T47D (cell line): Measurements from ENCODE around the gene CSNK1A1.
A peak's percentile ranks its signal among the peaks of the same experiment; 100 is the strongest.
"Not testable (repeated sequence)": the region's sequence is repeated elsewhere in the genome, so short reads cannot be mapped to it uniquely, and the experiment has no call there.

Source experiments
- DNase-seq, 2 experiments: peaks; one replicate each; pipeline versions ENCODE4 v3.0.0 to v3.0.0-alpha.2; 2011 to 2012; ENCODE audit warnings: low read depth in 1 of 2, low spot score in 1 of 2
- JUND ChIP-seq: IDR thresholded peaks from 2 replicates; pipeline ENCODE4 v1.6.1; 2012; ENCODE audit warnings: low read depth
- in situ Hi-C: cut with HindIII; loops from 2 replicates; pipeline ENCODE4 v1.10.0; 2016; ENCODE audit warnings: low sequenced_read_pairs, low pct_unique_long_range_greater_than_20kb

The CSNK1A1 gene

GRCh38 chr5:149466457-149466972 is 84.7 kb downstream of the CSNK1A1 start:
- TF ChIP-seq JUND: no peak
- in situ Hi-C loops: no loop called here
- no peak for DNase-seq

GRCh38 chr5:149464796-149465489 is 86.3 kb downstream of the CSNK1A1 start:
- DNase-seq: no peak
- TF ChIP-seq JUND: no peak
- in situ Hi-C loops: no loop called here

GRCh38 chr5:149461907-149462306 is 89.3 kb downstream of the CSNK1A1 start:
- DNase-seq, in situ Hi-C loops: not testable (repeated sequence)

GRCh38 chr5:149459891-149460290 is 91.3 kb downstream of the CSNK1A1 start:
- no peak for TF ChIP-seq JUND
- in situ Hi-C loops: no loop called here
- no peak for DNase-seq

GRCh38 chr5:149457393-149457763 is 93.9 kb downstream of the CSNK1A1 start:
- TF ChIP-seq JUND: no peak
- no peak for DNase-seq
- in situ Hi-C loops: no loop called here

- in situ Hi-C loops: no loop called here
- TF ChIP-seq JUND: no peak
- no peak for DNase-seq
These were observed 94.4 kb downstream of the CSNK1A1 start for GRCh38 chr5:149456597-149457392.

- in situ Hi-C loops: no loop called here
- no peak for TF ChIP-seq JUND
- DNase-seq: no peak
These were observed 95.3 kb downstream of the CSNK1A1 start for GRCh38 chr5:149455889-149456409.

- no peak for TF ChIP-seq JUND
- in situ Hi-C loops: no loop called here
- DNase-seq: peak in 1 of 2 experiments; percentile 49
These were observed 97.4 kb downstream of the CSNK1A1 start for GRCh38 chr5:149453618-149454415.

- TF ChIP-seq JUND: no peak
- in situ Hi-C loops: no loop called here
These were observed 98.3 kb downstream of the CSNK1A1 start for GRCh38 chr5:149452665-149453617.

GRCh38 chr5:149452007-149452664 is 99.1 kb downstream of the CSNK1A1 start:
- in situ Hi-C loops: no loop called here
- no peak for DNase-seq
- no peak for TF ChIP-seq JUND

More at GRCh38 chr5:149452665-149453617, 98.3 kb downstream of the CSNK1A1 start:
- no peak for DNase-seq

GRCh38 chr5:149450199-149450598 is 101.0 kb downstream of the CSNK1A1 start:
- no peak for TF ChIP-seq JUND

More at GRCh38 chr5:149450199-149450598, 101.0 kb downstream of the CSNK1A1 start:
- peak in 1 of 2 experiments; percentile 42 for DNase-seq
- in situ Hi-C loops: no loop called here
